ENCODE data around the gene LSM14B. TPM values are rescaled to one million over a fixed set of nuclear protein-coding genes. Genes with fewer than 3 reads are reported as not detected.

Gene LSM14B
- total RNA-seq, 1 experiment from 2014 or later = 82.4 TPM

DNA sequence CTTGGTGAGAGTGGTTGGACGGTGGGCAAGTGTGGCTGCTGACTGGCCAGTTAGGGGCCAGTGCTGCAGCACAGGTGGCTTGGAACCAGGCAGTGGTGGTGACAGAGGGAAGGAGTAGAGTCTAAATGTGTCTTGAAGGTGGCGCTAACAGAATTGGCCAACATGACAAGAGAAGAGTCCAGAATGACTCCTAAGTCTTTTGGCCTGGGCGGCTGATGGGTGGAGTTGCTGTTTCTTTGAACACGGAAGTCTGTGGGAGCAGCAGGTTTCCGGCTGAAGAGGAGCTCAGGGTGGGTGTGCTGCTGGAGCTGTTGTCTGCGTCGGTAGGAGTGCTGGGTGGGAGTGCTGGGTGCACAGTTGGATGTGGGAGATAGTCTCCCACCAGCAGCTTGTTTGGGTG lies 10.1 kb downstream of the LSM14B start:
- no peak overlapping the region for H2BK12ac ChIP-seq (ENCODE audit: insufficient read length, low read depth, low read length)
- H3K4me1 Mint-ChIP-seq = no peaks in the 10 kb centered on the region
- no peaks in the 10 kb centered on the region for H3K9me3 ChIP-seq (ENCODE audit: control insufficient read depth, low read depth, low read length)
- H3K27me3 Mint-ChIP-seq (ENCODE audit: low read depth) = no peaks in the 10 kb centered on the region; the same call in 1 of the 2 replicates
- H4K20me1 ChIP-seq (ENCODE audit: control insufficient read depth, insufficient read depth, insufficient read length) = no peaks in the 10 kb centered on the region
- no peak overlapping the region for H2AFZ ChIP-seq (ENCODE audit: low read length)
- no peak overlapping the region for H2BK120ac ChIP-seq (ENCODE audit: low read depth, low read length, poor library complexity, severe bottlenecking)
- no peaks in the 10 kb centered on the region for H3K27me3 ChIP-seq (ENCODE audit: insufficient read depth, low read length)
- H3K18ac ChIP-seq (ENCODE audit: insufficient read length, low read depth, low read length) = no peak overlapping the region
- no peak overlapping the region for H4K5ac ChIP-seq (ENCODE audit: insufficient read length, low read depth, low read length)
- WGBS (ENCODE audit: extremely low coverage, insufficient read length, low lambda C conversion rate) = no CpG with 5 or more reads among the region's 7 CpGs
- no peak overlapping the region for H3K23ac ChIP-seq (ENCODE audit: insufficient read length, low read depth, low read length)
- peaks cover 54 to 100% (median 94%) of the 10 kb centered on the region in 3 experiments for H3K36me3 Mint-ChIP-seq (ENCODE audit: insufficient read depth in 1 of 3, low read depth in 3 of 3)
- H3K23me2 ChIP-seq (ENCODE audit: insufficient read length, low read depth, low read length, poor library complexity, severe bottlenecking) = no peaks in the 10 kb centered on the region
- no peak overlapping the region for H3K9ac ChIP-seq (ENCODE audit: extremely low read depth, insufficient read length, low read length)
- no peak overlapping the region for H3T11ph ChIP-seq (ENCODE audit: low read length)
- no peaks in the 10 kb centered on the region for H3K79me2 ChIP-seq (ENCODE audit: insufficient read depth, low read length)
- H3K56ac ChIP-seq (ENCODE audit: insufficient read length, low read depth, low read length) = no peak overlapping the region
- no peak overlapping the region for H4K91ac ChIP-seq (ENCODE audit: insufficient read length, low read depth, low read length)
- TF ChIP-seq, protein P1, sequence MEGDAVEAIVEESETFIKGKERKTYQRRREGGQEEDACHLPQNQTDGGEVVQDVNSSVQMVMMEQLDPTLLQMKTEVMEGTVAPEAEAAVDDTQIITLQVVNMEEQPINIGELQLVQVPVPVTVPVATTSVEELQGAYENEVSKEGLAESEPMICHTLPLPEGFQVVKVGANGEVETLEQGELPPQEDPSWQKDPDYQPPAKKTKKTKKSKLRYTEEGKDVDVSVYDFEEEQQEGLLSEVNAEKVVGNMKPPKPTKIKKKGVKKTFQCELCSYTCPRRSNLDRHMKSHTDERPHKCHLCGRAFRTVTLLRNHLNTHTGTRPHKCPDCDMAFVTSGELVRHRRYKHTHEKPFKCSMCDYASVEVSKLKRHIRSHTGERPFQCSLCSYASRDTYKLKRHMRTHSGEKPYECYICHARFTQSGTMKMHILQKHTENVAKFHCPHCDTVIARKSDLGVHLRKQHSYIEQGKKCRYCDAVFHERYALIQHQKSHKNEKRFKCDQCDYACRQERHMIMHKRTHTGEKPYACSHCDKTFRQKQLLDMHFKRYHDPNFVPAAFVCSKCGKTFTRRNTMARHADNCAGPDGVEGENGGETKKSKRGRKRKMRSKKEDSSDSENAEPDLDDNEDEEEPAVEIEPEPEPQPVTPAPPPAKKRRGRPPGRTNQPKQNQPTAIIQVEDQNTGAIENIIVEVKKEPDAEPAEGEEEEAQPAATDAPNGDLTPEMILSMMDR (conservative IDR thresholded peaks at IDR 0.05) = no peak
- DNase-seq = no peak
- H3K4me2 ChIP-seq (ENCODE audit: insufficient read depth, insufficient read length, low read length) = no peak overlapping the region
- H2AK5ac ChIP-seq (ENCODE audit: insufficient read length, low read length) = no peak overlapping the region
- H3K4ac ChIP-seq (ENCODE audit: low read depth, low read length) = no peak overlapping the region
- no peaks in the 10 kb centered on the region for H3K4me1 ChIP-seq (ENCODE audit: insufficient read depth, low read length)
- H3K79me1 ChIP-seq (ENCODE audit: insufficient read depth, low read depth, low read length, poor library complexity, severe bottlenecking) = peaks cover 2% of the 10 kb centered on the region
- H3K27ac ChIP-seq (ENCODE audit: insufficient read length, low read depth, low read length) = no peak overlapping the region
- H3K27ac Mint-ChIP-seq = peak overlapping the region; percentile 0 to 96 (median 42); a peak in 4 of 7 replicates
- no peak overlapping the region for H3K14ac ChIP-seq (ENCODE audit: insufficient read depth, low read length)
- H3K4me3 Mint-ChIP-seq = no peak overlapping the region
- H2BK5ac ChIP-seq (ENCODE audit: insufficient read length, low read length) = no peak overlapping the region
- H4K8ac ChIP-seq (replicated peaks; ENCODE audit: insufficient read length, low read depth, low read length) = no peak overlapping the region
- H2BK20ac ChIP-seq (ENCODE audit: low read depth, low read length, poor library complexity, severe bottlenecking) = no peak overlapping the region
- no peak overlapping the region for H2BK15ac ChIP-seq (ENCODE audit: low read depth, low read length)
- no peaks in the 10 kb centered on the region for H3K9me3 Mint-ChIP-seq

Measured in H9 (cell line).